Inflammatory macrophage treated with lipopolysaccharide for 1 hour (primary cell): ENCODE results near the gene GAL3ST2.
"Not testable (repeated sequence)": the region's sequence is repeated elsewhere in the genome, so short reads cannot be mapped to it uniquely, and the experiment has no call there.

Experiments
- DNase-seq, 2 donors: peaks; one replicate each; pipeline ENCODE4 v3.0.0-alpha.2; 2020 to 2022

Gene GAL3ST2

DNA sequence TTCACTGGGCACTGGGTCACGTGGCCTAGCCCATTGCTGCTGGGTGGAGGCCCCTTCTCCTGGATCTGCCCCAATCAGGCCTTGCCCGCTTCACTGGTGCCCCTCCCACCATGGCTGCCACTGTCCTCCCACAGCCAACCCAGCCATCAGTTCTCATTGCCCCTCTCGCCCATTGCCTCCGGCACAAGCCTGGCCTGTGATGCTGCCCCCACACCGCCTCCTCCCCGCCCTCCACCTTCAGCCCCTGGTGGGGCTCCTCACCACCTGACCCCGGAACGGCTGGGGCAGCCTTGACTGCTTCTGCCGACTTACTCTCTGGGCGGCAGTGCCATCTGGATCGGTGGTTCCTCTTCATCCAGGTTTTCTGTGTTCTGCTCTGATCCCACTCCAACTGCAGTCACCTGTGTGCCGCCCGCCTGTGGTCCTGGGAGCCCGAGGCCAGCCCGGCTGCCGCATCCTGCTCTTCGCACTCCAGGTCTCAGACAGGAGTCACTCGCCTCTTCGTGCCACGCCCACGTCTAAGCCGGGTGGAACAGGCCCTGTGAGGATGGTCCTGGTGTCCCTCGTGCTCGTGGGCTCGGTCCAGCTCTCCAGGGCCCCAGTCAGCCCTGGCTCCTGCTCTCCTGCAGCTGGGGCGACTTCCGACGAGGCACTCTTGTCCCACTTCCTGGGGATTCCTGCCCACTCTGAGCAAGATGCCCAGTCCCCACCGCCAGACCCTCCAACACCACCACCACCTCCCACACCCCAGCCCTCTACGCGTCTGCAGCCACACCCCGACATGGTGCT lies 28.0 kb upstream of the GAL3ST2 start:
- no peak for DNase-seq

DNA sequence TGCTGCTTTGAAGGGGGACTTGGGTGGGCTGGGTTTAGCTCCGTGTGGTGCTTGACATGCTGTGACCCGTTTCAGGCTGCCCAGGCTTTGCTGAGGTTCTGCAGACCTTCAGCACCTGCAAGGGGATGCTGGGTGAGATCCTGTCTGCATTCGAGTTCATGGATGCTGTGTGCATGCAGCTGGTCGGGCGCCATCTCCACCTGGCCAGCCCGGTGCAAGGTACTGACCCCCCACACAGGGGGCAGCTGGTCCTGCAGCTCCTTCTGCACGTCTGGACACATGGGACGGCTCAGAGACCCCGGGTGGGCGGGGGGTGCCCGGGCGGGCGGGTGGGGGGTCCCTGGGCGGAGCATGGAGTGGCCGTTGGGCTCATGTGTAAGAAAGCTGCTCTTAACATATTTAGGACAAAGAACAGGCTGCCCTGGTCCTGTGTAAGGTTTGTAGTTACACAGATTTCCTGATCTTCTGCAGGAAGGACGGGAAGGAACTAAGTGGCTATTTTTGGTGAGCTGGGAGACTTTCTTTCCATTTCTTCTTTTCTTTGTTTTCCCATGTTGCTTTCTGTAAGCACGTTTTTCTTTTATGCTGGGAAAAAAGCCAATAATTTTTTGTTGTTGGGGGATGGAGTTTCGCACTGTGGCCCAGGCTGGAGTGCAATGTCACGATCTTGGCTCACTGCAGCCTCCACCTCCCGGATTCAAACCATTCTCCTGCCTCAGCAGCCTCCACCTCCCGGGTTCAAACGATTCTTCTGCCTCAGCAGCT lies 26.4 kb upstream of the GAL3ST2 start:
- DNase-seq: no peak

DNA sequence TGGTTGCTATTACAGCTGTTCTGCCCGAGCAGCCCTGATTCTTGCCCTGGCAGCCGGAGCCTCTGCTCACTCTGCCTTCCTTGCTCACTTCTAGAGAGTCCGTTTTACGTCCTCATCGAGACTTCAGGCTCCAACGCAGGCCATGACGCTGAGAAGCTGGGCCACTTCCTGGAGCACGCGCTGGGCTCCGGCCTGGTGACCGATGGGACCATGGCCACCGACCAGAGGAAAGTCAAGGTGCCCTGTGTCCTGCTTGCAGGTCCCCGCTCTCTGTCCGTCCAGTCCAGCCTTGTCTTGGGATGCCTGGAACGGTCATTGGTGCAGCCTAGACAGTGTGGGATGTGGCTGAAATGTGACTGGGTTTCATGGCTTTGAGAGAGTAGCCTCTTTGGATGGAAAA lies 25.5 kb upstream of the GAL3ST2 start:
- no peak for DNase-seq

DNA sequence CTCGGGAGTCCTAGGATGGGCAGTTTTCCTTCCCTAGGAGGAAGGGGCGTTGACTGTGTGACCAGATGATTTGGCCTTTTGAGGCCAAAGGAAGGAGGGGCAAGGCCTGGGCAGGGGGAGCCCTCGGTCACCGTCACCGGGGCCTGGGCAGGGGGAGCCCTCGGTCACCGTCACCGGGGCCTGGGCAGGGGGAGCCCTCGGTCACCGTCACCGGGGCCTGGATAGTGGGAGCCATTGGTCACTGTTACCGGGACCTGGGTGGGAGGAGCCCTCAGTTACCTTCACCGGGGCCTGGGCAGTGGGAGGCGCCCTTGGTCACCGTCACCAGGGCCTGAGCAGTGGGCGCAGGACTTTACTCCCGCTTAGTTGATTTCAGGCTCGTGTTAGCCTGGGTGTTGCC lies 24.8 kb upstream of the GAL3ST2 start:
- DNase-seq: no peak

- DNase-seq: no peak
These were observed 24.4 kb upstream of the GAL3ST2 start for GRCh38 chr2:241752253-241752652.

DNA sequence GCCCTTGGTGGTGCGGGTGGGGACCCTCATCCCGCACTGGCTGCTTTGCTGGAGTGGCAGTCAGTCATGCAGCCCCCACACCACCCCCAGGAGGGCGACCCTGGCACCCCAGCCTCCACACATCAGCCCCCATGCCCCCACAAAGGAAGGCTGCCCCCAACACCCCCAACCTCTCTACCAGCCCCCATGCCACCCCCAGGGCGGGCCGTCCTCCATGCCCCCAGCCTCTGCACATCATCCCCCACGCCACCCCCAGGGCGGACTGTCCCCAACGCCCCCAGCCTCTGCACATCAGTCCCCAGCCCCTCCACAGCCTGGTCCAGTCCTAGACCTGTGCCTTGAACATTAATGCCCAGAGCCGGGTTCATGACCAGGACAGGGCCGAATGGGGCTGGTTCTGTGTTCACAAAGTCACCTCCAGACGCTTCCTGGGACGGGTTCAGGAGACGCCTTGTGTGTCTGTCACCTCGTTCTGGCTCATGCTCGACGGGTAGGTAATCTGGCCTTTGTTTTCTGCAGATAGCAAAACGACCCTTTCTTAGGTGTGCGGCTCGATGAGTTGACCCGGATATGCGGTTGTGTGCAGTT lies 23.8 kb upstream of the GAL3ST2 start:
- no peak for DNase-seq

DNA sequence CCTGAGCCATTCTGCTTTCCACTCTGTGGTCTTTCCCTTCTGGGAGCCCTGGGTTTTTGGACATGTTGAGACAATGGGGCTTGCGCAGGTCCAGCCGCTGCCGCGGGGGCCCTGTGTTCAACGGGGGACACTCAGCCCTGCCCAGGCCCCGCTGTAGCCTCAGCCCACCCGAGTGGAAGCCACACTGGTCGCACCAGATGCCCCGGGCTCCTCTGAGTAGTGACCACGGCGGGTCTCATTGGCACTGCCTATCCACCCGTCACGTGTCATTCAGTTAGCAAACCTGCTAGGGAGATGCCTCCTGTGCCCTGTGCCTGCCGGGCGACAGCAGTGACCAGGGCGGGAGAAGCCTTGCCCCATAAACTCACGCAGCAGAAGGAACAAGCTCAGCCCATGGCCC lies 23.1 kb upstream of the GAL3ST2 start:
- DNase-seq: no peak

GRCh38 chr2:241754042-241754441 lies 22.6 kb upstream of the GAL3ST2 start:
- DNase-seq: no peak

- no peak for DNase-seq
These were observed 21.5 kb upstream of the GAL3ST2 start for GRCh38 chr2:241755166-241755565.

DNA sequence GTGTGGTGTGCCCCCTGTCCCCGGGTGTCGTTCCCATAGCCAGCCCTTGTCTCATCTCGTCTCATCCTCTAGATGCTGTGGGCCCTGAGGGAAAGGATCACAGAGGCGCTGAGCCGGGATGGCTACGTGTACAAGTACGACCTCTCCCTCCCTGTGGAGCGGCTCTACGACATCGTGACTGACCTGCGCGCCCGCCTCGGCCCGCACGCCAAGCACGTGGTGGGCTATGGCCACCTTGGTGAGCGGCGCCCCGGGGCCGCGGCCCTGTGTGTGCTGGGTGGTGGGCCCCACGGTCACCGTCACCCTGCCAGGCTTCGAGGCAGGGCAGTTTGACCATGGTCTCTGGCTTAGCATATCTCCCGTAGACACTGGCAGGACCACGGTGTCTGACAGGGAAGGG lies 20.8 kb upstream of the GAL3ST2 start:
- no peak for DNase-seq

GRCh38 chr2:241759067-241759807 lies 17.4 kb upstream of the GAL3ST2 start:
- no peak for DNase-seq

DNA sequence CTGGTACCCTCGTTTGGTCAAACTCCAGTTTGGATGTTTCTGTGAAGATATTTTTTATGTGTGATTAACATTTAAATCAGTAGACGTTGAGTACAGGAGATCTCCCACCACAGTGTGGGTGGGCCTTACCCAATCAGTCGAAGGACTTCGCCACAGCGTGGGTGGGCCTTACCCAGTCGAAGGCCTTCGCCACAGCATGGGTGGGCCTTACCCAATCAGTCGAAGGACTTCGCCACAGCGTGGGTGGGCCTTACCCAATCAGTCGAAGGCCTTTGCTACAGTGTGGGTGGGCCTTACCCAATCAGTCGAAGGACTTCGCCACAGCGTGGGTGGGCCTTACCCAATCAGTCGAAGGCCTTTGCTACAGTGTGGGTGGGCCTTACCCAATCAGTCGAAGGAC lies 16.7 kb upstream of the GAL3ST2 start:
- not testable (repeated sequence) for DNase-seq

GRCh38 chr2:241760301-241760771 lies 16.3 kb upstream of the GAL3ST2 start:
- peak; percentile 15 for DNase-seq

- DNase-seq: no peak
These were observed 14.2 kb upstream of the GAL3ST2 start for GRCh38 chr2:241762321-241762932.

- no peak for DNase-seq
These were observed 13.7 kb upstream of the GAL3ST2 start for GRCh38 chr2:241762933-241763369.

GRCh38 chr2:241763551-241764274 lies 12.9 kb upstream of the GAL3ST2 start:
- no peak for DNase-seq

DNA sequence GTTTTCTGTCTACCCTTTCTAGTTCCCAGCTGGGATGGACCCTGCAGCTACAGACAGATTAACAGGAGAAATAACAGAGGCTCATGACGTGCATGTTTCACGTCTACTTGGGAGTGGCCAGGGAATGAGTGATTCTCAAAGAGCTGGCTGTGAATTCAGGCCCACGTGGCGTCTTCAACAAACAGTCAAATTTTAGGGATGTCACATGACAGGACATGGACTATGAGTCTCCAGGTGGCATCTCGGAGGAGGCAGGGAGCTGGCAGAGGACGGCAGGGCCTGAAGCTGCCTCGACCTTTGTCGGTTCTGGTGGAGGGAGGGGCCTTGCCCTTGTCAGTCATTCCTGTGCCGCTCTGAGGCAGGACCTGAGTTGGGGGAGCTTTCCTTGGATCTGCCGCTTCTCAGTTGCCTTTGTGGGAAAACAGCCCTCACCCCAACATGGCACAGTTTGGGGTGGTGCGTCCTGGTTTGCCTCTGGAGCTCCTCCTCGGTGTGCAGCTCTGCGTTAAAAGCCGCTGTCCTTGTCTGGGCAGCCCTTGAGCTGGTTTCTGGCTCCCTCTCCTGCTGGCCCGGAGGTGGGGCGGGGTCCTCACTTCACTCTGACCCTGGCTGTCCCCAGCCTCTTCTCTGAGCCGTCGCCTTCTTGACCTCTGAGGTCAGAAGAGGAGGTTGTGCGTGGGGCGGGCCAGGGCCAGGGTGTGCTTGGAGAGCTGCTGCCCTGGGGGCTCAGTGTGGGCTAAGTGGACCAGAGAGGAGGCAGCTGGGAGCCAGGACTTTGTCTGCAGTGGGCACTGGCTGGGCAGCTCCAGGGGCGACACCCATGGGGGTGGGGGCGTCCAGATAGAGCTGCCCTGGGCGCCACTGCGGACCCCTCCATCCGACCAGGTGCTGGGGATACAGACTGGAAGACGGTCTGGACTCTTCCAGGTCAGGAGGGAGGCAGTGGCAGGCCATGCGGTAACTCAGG lies 12.1 kb upstream of the GAL3ST2 start:
- no peak for DNase-seq

GRCh38 chr2:241767464-241768250 lies 9.0 kb upstream of the GAL3ST2 start:
- no peak for DNase-seq

- no peak for DNase-seq
These were observed 8.3 kb upstream of the GAL3ST2 start for GRCh38 chr2:241768251-241768711.

DNA sequence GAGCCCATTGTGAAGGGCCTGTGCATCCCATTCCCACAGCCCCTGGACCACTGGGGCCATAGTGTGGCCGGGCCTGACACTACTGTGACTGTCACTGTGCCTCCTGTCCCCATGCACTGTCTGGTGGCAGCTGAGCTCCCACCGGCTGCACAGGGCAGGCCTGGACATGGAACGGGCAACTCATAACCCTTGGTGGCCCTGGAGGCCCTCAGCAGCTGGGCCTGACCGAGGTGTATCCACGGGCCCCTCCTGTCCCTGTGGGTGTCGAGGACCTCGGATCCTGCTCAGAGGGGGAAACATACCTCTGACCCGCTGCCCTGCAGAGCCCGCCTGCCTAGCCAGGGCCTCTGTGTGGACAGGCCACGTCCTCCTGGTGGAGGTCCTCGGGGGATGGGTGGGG lies 7.8 kb upstream of the GAL3ST2 start:
- no peak for DNase-seq
